GM19025 (cell line): ENCODE measurements around the gene HSPA13.
"Not testable (repeated sequence)": the region's sequence is repeated elsewhere in the genome, so short reads cannot be mapped to it uniquely, and the experiment has no call there.

ENCODE experiments used
- ATAC-seq: cut with Tn5 transposase; IDR thresholded peaks from one replicate; pipeline ENCODE4 v1.9.1; 2021; ENCODE audit warnings: mild to moderate bottlenecking, low read depth, moderate library complexity; ENCODE audit not compliant: unreplicated experiment

HSPA13 gene

GRCh38 chr21:14382835-14383595, at the start of gene HSPA13:
Gene HSPA13, minus strand, starts transcription at chr21:14383146. Its CDS starts 27 bp downstream, at chr21:14383119.
- ATAC-seq: peak; percentile 97

GRCh38 chr21:14418920-14419319, 36.0 kb upstream of the HSPA13 start:
- no peak for ATAC-seq

DNA sequence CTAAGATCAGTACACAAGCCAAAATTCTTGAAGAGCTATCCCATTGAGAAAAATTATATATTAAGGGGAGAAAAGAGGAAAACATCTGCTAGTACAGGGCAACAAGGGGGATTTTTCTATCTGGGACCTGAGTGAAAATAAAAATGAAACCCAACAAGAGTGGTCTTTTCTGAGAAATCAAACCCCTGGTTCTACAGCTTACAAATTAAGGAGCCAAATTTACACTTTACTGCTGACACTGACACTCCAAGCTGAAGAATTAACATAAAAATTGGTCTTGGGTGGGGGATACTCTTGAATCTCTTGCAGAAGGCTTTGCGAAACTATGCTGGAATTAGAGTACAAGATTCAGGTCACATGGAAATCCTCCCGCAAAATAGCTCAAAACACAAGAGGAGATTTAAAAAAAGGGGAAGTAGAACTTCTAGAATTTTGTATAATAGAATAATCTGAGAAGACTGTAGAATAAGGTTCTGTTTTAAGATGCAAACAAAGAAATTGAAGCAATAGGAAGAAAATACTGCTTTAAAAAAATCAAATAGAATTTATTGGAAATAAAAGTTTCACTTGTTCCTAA, 32.1 kb upstream of the HSPA13 start:
- no peak for ATAC-seq

- ATAC-seq: no peak
Measured at GRCh38 chr21:14405962-14406361, 23.0 kb upstream of the HSPA13 start.

DNA sequence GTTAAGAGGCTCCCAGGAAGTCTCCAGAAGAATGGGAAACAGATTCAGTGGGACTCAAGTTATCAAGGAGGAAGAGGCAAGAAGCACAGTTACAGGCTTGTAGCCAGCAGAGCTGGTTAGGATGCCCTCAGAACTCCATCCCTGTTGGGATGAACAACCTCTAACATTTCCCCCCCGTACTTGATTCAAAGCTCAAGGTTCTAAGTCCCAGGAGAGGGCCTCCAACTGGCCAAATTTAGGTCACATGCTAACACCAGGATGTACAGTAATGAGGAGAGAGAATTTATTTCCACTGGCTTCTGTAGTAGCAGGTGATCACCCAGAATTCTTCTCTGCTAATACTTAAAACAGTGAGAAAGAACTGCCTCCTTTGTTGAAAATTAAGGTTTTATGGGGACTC, 22.3 kb upstream of the HSPA13 start:
- no peak for ATAC-seq

DNA sequence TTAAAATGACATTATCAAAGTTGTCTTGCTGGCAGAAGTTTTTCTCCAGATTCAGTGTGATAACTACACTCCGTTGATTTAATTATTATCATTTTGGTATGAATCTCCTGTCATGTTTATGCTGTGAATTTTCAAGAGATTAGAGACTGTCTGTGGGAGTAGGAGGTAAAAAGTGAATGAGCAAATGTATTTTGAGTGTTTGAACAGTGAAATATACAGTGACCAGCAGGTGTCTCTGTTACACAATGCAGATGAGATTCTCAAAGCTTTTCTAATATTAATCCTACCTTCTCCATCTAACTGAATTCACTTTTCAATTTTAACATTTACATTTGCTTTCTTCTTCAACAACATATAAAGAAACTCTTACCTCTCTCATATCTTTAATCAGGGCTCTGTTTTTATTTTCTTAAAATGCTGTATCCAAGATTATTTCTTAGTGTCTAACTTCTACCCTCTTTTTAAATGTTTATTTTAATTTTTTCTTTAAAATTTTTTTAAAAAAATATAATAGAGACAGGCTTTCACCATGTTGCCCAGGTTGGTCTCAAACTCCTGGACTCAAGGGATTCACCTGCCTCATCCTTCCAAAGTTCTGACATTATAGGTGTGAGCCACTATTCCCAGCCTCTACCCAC, 20.9 kb upstream of the HSPA13 start:
- ATAC-seq: no peak

DNA sequence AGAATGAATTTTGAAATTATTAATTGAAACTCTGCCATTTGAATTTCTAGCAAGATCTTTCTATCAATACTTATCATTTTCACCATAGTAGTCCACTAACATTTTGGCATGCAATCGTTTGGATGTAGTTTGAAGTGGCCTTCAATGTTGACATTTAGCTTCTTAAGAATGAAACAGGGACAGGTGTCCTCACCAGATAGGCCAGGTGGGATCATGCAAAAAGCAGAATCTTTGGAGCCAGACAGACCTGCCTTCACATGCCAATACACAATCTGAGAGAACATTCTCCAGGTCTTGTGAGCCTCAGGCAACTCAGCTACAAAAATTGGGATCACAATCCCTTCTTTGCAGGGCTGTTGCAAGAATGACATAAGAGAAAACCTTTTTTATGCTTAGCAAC, 18.3 kb upstream of the HSPA13 start:
- ATAC-seq: no peak

GRCh38 chr21:14388282-14388681, 5.3 kb upstream of the HSPA13 start:
- ATAC-seq: no peak

GRCh38 chr21:14384453-14384852, 1.5 kb upstream of the HSPA13 start:
- ATAC-seq: no peak

DNA sequence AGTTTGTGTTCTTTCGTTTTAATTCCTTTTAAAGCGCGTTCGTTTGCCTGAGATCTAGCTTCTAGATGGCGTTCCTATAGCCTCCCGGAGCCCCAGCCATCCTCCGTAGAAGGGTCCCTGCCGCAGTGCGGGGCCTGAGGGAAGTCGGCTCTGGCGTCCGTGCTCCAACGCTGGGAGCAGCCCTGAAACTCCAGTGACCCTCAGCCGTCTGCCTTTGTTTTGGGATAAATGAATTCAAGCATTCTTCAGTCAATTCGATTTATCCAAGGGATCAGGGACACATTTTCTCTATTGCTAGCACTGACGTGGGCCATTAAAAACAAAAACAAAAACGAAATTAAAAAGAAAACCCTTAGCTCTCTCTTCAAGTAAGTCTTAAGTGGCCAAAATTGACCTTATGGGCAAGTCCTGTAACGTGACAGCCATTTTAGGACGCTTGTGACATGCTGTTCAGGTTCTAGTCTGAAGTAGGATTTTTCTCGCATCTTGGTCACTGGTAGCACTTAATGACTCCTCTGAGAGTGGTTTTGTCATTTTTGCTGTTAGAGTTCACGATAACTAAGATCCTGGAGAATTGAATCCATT, 742 bp upstream of the HSPA13 start:
- ATAC-seq: peak; percentile 21

DNA sequence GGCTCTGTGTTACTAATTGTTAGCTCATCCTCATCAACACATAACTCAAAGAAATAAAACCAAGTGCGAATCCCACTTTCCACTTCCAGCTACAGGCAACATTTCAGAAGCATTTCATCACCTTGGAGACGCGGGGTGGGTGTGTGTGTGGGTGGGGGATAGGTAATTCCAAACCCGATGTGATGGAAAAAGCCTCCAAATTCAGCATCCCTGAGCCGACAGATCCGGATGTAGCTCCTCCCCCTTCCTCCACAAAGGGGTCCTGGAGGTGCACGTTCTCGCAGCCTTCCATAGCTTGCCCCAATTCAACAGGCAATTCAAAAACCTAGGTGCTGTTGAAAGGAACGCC, 486 bp downstream of the HSPA13 start:
- no peak for ATAC-seq

DNA sequence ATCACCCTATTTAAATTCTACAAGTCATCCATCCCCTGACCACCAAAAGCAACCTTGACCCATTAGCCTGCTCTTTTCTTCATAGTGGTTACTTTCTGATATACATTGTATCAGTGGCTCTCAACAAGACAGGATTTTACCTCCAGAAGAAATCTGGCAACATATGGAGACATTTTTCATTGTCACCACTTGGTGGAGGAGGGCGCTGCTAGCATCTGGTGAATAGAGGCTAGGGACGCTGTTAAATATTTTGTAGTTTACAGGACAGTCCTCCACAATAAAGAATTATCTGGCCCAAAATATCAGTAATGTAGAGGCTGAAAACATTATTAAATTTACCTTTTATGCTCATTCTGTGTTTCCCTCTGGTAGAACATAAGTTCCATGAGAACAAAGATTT, 6.1 kb downstream of the HSPA13 start:
- no peak for ATAC-seq

GRCh38 chr21:14366998-14367397, 15.9 kb downstream of the HSPA13 start:
- ATAC-seq: no peak

- ATAC-seq: no peak
Measured at GRCh38 chr21:14361958-14362357, 21.0 kb downstream of the HSPA13 start.

GRCh38 chr21:14358775-14359174, 24.2 kb downstream of the HSPA13 start:
- ATAC-seq: no peak

GRCh38 chr21:14356746-14357145, 26.2 kb downstream of the HSPA13 start:
- no peak for ATAC-seq

DNA sequence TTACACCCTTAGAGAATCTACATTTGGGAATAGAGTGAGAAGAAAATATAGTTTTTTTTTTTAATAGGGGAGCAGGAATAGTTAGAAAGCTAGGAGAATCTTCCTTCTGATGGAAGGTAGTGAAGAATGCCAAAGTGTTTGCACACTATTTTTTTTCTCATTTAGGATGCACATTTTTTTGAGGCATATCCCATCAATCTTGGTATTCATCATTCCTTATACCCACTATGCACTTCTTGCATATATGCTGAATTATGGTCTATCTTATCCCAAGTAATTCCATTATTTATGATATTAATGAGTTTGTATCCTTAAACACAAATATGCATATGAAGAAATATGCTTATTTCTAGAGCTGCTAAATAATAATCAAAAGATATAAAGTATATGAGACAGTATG, 28.4 kb downstream of the HSPA13 start:
- no peak for ATAC-seq

DNA sequence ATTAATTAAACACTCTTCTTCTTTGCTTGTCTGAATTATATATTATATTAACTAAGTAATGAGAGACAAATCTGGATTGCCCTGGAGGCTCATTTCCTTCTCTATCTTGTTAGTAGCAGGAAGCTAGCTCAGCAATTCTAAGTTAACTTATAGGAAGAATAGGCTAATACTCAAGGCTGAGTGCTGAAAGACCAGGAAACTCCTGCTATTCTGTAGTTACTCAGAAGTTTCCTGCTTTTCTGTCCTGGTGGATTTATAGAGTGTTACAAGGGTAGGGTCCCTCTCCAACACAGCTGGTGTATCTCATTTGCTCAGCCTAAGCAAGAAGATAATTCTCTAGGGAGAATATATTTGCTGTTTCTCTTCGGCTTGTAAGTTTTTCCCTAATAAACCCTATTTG, 29.2 kb downstream of the HSPA13 start:
- no peak for ATAC-seq

DNA sequence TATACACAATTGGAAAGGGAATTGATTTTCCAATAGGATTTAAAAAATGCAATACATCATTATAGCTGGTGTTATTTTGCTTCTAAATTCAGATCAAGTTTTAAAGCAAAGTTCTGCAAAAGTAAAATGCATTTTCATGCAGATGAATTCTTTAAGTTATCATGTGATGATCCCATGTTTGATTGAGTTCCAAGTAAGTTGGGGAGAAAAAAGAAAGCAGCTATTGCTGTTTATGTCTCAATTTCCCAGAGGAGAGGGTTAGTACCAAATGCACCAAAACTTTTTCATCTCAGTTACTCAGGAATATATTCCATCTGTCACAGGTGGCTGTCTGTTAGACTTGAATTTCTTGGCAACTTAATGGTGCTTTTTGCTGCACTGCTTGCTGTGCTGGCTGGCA, 29.7 kb downstream of the HSPA13 start:
- ATAC-seq: no peak

GRCh38 chr21:14327346-14327745, 55.6 kb downstream of the HSPA13 start:
- ATAC-seq: not testable (repeated sequence)

DNA sequence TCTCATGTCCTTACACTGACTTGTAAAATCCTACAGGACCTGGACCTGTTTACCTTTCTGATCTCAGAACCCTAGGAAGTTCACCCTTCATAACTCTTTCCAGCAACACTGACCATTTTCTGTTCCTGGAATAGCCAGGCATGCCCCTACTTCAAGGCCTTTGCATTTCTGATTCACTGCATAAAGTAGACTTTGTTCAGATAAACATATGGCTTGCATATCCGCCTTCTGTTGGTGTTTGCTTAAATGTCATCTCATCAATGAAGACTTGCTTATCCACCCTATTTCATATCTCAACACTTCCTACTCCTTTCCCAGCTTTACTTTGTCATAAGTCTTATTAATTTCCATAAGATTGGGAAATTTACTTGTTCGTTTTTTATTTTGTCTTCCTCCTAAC, 57.4 kb downstream of the HSPA13 start:
- no peak for ATAC-seq
